ENCODE results near the gene RBM3. TPM values are rescaled to one million over a fixed set of nuclear protein-coding genes. Genes with fewer than 3 reads are reported as not detected.

Gene RBM3
- total RNA-seq, 2 experiments from 2014 or later, result 351 to 377 TPM

- no peak for ATAC-seq (ENCODE audit: poor library complexity)
- TF ChIP-seq, protein P1, sequence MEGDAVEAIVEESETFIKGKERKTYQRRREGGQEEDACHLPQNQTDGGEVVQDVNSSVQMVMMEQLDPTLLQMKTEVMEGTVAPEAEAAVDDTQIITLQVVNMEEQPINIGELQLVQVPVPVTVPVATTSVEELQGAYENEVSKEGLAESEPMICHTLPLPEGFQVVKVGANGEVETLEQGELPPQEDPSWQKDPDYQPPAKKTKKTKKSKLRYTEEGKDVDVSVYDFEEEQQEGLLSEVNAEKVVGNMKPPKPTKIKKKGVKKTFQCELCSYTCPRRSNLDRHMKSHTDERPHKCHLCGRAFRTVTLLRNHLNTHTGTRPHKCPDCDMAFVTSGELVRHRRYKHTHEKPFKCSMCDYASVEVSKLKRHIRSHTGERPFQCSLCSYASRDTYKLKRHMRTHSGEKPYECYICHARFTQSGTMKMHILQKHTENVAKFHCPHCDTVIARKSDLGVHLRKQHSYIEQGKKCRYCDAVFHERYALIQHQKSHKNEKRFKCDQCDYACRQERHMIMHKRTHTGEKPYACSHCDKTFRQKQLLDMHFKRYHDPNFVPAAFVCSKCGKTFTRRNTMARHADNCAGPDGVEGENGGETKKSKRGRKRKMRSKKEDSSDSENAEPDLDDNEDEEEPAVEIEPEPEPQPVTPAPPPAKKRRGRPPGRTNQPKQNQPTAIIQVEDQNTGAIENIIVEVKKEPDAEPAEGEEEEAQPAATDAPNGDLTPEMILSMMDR (IDR thresholded peaks at IDR 0.05), result no peak
- H3K36me3 Mint-ChIP-seq (ENCODE audit: low read depth), result peaks cover 46% of the 10 kb centered on the region
Observed at GRCh38 chrX:48560681-48561080, 13.6 kb upstream of the RBM3 start.

GRCh38 chrX:48569958-48570357 lies 4.3 kb upstream of the RBM3 start:
- Histone ChIP-seq H3K36me3 (ENCODE audit: insufficient read depth, low read length) (peaks cover 1% of the 10 kb centered on the region), H3K27me3 (ENCODE audit: control insufficient read depth in 1 of 2, insufficient read depth in 2 of 2, low read length in 2 of 2) (no peaks in the 10 kb centered on the region), H3K4me1 (ENCODE audit: insufficient read depth, low read length) (peaks cover 11% of the 10 kb centered on the region), H3K4me3 (ENCODE audit: low read length) (no peak overlapping the region), H3K27ac (ENCODE audit: low read depth in 1 of 2, low read length in 2 of 2) (no peak overlapping the region), H3K9me3 (ENCODE audit: control insufficient read depth in 1 of 2, insufficient read depth in 1 of 2, low read length in 2 of 2) (no peaks in the 10 kb centered on the region)
- no peaks in the 10 kb centered on the region for H3K27me3 Mint-ChIP-seq
- no peak overlapping the region for H3K27ac Mint-ChIP-seq
- no peaks in the 10 kb centered on the region for H3K9me3 Mint-ChIP-seq
- peaks cover 13% of the 10 kb centered on the region for H3K36me3 Mint-ChIP-seq (ENCODE audit: low read depth)
- ATAC-seq (ENCODE audit: poor library complexity) (no peak), DNase-seq (peak in 1 of 14 experiments; percentile 13)
- H3K4me1 Mint-ChIP-seq (ENCODE audit: low read depth), result peaks cover 14% of the 10 kb centered on the region
- TF ChIP-seq, protein P1 (IDR thresholded peaks at IDR 0.05), result no peak
- CTCF ChIA-PET, result no interaction called here
- no peak overlapping the region for H3K4me3 Mint-ChIP-seq
- POLR2A ChIA-PET, result no interaction called here
- intact Hi-C loops (cut with DNase I, micrococcal nuclease), result loop anchor here in 1 of 2 experiments (5.0 to 10.0 kb wide), 2 partner anchors 48 to 95 kb away; partner anchors contain the start of genes EBP, FTSJ1 and SLC38A5

More at GRCh38 chrX:48560681-48561080, 13.6 kb upstream of the RBM3 start:
- Mint-ChIP-seq H3K27ac (no peak overlapping the region), H3K4me3 (no peak overlapping the region), H3K4me1 (ENCODE audit: low read depth) (no peaks in the 10 kb centered on the region), H3K27me3 (no peaks in the 10 kb centered on the region), H3K9me3 (no peaks in the 10 kb centered on the region)
- Histone ChIP-seq H3K4me1 (ENCODE audit: insufficient read depth, low read length) (no peaks in the 10 kb centered on the region), H3K27ac (ENCODE audit: low read depth in 1 of 2, low read length in 2 of 2) (no peak overlapping the region), H3K9me3 (ENCODE audit: control insufficient read depth in 1 of 2, insufficient read depth in 1 of 2, low read length in 2 of 2) (no peaks in the 10 kb centered on the region), H3K36me3 (ENCODE audit: insufficient read depth, low read length) (peaks cover 30% of the 10 kb centered on the region), H3K27me3 (ENCODE audit: control insufficient read depth in 1 of 2, insufficient read depth in 2 of 2, low read length in 2 of 2) (no peaks in the 10 kb centered on the region), H3K4me3 (ENCODE audit: low read length) (no peak overlapping the region)
- POLR2A ChIA-PET, result no interaction called here
- DNase-seq, result no peak
- CTCF ChIA-PET, result no interaction called here
- intact Hi-C loops (cut with DNase I, micrococcal nuclease), result no loop called here

GRCh38 chrX:48573690-48574269 lies 504 bp upstream of the RBM3 start:
- Mint-ChIP-seq H3K4me1 (ENCODE audit: low read depth) (peaks cover 22% of the 10 kb centered on the region), H3K27me3 (no peaks in the 10 kb centered on the region), H3K4me3 (peak overlapping the region; percentile 98), H3K27ac (peak overlapping the region; percentile 98), H3K36me3 (ENCODE audit: low read depth) (peaks cover 50% of the 10 kb centered on the region), H3K9me3 (no peaks in the 10 kb centered on the region)
- peak in 9 of 14 experiments; percentile 3 to 63 (median 22) for DNase-seq
- Histone ChIP-seq H3K4me3 (ENCODE audit: low read length) (peak overlapping the region; percentile 87), H3K36me3 (ENCODE audit: insufficient read depth, low read length) (peaks cover 37% of the 10 kb centered on the region), H3K4me1 (ENCODE audit: insufficient read depth, low read length) (peaks cover 26% of the 10 kb centered on the region), H3K27me3 (ENCODE audit: control insufficient read depth in 1 of 2, insufficient read depth in 2 of 2, low read length in 2 of 2) (no peaks in the 10 kb centered on the region), H3K27ac (ENCODE audit: low read depth in 1 of 2, low read length in 2 of 2) (peak overlapping the region; percentile 99 to 100), H3K9me3 (ENCODE audit: control insufficient read depth in 1 of 2, insufficient read depth in 1 of 2, low read length in 2 of 2) (no peaks in the 10 kb centered on the region)
- ATAC-seq (ENCODE audit: poor library complexity), result peak; percentile 25
- intact Hi-C loops (cut with DNase I, micrococcal nuclease), result loop anchor here (1.0 to 10.0 kb wide), 4 partner anchors 34 to 99 kb away; partner anchors contain the start of genes TBC1D25 (in 2 of the 2), EBP (in 1 of the 2), FTSJ1 (in 1 of the 2) and SLC38A5 (in 1 of the 2)
- CTCF ChIA-PET, result interaction anchor here (1.3 kb wide), 1 partner anchor 34 kb away, joined by 4 read pairs; the partner anchor contains the start of gene TBC1D25
- POLR2A ChIA-PET, result interaction anchor here (0.7 to 3.1 kb wide), 39 partner anchors 8 to 1356 kb away, joined by 3 to 101 read pairs (median 4); partner anchors contain the start of genes EBP, HDAC6, OTUD5 and PIM2
- TF ChIP-seq, protein P1 (IDR thresholded peaks at IDR 0.05), result no peak

Measured in CD4-positive, alpha-beta T cell (primary cell).